ENCODE data around the gene FBXO17.

FBXO17 gene

DNA sequence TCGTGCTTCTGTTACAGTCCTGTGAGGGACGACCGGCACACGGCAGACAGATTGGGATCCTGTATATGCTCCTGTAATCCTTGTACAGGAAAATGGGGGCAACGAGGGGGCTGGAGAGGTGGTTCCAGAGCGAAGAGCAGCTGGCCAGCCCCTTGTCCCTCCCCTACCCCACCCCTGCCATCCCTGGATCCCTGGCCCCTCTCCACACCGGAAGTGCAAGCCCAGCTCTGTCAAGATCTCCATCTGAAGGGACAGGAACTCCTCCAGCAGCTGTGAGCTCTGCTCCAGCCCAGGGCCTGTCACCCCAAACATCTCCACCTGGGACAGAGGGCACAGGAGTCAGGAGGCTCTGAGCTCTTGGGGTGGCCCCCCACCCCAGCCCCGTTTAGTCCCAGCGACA lies 58.0 kb downstream of the FBXO17 start:
- DNase-seq (ENCODE audit: low read depth) = no peak

DNA sequence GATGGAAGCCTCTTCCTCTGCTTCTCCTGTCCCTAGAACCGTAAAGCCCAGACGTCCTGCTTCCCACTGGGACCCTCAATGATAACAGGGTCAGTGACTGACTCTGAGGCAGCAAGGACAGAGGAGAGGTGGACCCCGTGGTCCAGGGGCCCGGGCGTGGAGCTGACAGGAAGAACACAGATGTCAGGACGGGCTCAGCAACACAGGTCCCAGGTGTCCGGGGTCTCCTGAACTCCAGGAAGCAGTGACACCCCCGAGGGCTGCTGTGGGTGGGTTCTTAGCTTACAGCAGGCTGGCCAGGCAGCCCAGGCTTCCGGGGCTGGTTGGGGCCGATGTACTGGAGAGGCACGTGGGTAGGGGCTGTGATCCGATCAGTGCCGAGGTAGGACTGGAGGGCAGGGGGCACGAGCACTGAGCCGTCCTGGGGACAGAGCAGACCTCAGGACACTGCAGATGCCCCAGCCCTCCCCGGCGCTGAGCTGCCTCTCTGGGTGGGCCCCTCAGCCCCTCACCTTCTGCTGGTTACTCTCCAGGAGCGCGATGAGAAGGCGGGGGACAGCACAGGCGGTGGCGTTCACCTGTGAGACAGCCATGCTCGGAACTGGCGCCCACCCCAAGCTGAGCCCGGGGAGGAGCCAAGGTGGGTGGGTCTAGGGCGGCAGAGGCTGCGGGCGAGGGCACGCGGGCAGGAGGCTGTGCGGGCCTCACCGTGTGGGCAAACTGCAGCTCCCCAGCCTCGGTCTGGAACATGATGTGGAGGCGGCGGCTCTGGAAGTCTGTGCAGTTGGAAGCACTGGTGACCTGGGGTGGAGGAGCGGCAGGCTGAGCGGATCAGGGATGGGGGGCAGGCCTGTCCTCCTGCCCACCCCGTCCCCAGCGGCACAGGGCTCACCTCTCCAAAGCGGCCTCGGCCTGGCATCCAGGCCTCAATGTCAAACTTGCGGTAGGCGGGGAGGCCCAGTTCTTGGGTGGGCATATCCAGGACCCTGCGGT lies 59.9 kb downstream of the FBXO17 start:
- no peak for DNase-seq (ENCODE audit: low read depth)

DNA sequence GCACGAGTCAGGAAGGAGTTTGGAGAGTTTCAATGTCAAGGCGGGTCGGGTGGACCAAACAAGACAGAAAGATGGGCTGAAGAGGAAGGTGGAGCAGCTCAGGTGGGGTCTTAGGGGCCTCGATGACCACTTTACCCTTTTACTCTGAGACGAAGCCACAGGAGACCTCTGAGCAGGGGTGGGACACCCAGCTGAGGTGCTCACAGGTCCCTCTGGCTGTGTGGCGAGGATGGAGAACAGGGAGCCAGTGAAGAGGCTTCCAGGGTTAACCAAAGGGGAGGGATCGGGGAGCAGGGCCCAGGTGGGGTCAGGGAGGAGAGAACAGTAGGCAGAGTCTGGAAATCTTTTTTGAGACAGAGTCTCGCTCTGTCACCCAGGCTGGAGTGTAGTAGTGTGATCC lies 61.6 kb downstream of the FBXO17 start:
- DNase-seq (ENCODE audit: low read depth) = no peak

DNA sequence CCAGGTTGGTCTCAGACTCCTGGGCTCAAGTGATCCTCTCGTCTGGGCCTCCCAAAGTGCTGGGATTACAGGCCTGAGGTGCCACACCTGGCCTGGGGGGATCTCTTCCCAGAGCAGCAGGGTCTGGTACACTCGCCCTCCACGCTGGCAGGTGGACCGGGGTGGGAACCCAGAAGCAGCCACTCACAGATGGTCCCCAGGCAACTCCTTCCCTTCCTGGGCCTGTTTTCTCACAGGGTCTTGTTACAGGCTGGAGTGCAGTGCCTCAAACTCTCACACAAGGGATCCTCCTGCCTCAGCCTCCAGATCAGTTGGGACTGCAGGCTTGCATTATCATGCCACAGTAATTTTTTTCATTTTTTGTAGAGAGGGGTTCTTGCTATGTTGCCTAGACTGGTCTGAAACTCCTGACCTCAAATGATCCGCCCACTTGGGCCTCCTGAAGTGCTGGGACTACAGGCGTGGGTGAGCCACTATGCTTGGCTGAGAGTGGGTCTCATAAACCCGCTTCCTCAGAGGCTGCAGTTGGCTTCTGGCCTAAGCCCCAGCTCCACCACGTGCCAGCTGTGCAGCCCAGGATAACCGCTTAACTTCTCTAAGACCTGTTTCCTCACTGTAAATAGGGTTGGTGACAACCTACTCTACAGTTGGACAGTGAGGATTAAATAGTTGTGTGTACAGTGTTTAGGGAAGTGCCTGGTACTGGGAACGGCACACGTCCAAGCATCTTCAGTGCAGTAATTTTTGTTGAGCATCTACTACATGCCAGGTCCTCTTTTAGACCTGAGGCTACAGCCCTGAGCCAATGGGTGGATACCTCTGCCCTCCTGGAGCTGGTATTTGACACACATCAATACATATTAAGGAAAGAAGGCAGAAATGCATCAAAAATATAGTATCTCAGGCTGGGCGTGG lies 62.7 kb downstream of the FBXO17 start:
- DNase-seq (ENCODE audit: low read depth) = no peak

DNA sequence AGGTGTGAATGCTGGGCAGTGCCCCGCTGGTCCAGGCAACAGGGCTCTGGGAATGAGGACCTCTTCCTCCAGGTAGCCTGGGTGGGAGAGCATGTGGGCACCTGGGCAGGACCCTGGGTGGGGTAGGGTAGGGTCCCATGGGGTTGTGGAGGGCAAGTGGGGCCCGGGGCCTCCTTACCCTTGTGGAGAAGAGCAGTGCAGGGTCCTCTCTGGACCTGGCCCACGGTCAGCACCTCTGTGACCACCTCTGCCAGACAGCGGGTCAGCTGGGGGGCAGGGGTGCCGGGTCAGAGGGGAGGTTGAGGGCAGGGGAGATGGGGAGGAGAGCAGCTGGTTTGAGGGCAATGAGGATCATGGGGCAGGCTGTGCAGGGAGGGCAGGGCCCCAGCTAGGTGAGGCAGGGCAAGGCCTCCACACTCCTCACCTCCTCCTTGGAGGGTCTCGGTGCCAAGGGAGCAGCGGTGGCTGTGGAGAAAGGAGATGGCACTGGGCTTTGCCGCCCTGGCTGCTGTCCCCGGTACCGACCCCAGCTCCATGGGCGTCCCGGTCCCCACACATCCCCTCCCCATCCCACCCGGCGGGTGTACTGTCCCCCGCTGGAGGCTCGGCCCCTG lies 64.0 kb downstream of the FBXO17 start:
- DNase-seq (ENCODE audit: low read depth) = no peak

DNA sequence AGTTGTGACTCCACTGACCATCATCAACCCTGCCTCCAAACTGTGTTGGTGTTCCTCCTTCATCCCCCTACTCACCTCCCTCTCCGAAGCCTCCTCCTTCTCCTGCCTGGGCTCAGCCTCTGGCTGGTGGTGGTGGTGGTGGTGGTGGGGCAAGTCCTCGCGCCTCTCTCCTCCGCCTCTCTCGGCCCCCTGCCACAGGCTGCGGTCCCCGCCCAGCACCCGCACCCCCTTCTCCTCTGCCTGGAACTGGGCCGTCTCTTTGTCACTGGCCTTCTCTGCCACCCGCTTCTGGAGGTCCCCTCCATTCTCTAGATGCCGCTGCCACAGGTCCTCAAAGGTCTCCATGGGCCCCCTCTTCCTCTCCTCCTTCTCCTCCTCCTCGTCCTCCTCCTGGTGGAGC lies 65.1 kb downstream of the FBXO17 start:
- no peak for DNase-seq (ENCODE audit: low read depth)

DNA sequence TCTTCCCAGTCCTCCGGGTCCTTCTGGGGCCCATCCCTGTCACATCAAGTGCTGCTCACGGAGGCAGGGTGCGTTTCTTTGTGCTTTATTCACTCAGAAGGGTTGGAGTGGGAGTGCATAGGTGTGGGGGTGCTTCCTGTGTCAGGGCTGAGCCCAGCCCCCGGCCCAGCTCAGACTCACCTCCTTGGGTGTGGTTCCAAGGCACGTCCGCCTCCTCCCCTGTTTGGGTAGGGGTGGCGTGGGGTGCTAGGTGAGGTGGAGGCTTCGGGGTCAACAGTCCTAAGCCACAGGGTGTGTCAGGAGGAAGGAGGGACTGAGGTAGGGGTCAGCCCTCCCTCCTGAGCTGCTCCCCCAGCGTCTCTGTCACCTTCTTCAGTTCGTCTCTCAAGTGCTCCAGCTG lies 66.6 kb downstream of the FBXO17 start:
- DNase-seq (ENCODE audit: low read depth) = no peak

DNA sequence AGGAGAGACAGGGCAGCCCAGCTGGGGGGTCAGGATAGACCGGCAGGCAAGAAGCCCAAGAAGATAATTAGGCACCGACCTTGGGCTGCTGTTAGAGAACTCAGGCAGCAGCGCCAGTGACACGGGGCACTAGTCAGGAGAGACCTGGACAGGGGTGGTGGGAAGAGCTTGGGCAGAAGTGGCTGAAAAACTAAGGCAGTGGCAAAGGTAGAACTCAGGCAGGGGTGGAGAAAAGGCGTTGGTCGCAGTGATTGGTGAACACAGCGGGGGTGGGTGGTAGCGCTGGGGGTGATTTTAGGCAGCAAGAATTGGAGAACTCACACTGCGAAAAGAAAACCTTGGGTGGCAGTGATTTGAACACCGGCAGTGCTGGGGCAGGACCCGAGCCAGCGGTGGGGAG lies 67.9 kb downstream of the FBXO17 start:
- DNase-seq (ENCODE audit: low read depth) = no peak

DNA sequence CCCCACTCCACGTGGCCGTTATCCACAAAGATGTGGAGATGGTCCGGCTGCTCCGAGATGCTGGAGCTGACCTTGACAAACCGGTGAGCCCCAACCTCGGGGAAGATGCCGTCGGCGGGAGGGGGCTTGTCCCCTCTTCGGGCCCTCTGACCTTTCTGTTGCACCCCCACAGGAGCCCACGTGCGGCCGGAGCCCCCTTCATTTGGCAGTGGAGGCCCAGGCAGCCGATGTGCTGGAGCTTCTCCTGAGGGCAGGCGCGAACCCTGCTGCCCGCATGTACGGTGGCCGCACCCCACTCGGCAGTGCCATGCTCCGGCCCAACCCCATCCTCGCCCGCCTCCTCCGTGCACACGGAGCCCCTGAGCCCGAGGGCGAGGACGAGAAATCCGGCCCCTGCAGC lies 68.3 kb downstream of the FBXO17 start:
- no peak for DNase-seq (ENCODE audit: low read depth)

DNA sequence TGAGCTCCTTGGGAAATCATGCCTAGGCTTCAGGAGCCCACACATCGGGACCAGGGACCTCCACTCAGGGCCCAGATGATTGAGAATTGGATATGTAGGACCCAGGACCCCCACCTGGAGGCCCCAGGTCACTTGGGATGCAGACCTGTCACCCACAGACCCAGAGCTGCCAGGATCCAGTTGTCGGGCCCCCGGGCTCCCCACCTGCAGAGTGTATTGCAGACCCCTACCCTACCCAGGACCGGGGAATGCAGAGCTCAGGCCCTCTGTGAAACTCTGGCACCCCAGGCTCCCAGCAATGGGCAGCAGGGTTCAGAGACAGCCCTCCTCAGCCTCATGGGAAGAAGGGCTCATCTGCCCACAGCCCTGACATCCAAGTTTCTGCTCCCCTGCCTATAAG lies 69.9 kb downstream of the FBXO17 start:
- DNase-seq (ENCODE audit: low read depth) = no peak

DNA sequence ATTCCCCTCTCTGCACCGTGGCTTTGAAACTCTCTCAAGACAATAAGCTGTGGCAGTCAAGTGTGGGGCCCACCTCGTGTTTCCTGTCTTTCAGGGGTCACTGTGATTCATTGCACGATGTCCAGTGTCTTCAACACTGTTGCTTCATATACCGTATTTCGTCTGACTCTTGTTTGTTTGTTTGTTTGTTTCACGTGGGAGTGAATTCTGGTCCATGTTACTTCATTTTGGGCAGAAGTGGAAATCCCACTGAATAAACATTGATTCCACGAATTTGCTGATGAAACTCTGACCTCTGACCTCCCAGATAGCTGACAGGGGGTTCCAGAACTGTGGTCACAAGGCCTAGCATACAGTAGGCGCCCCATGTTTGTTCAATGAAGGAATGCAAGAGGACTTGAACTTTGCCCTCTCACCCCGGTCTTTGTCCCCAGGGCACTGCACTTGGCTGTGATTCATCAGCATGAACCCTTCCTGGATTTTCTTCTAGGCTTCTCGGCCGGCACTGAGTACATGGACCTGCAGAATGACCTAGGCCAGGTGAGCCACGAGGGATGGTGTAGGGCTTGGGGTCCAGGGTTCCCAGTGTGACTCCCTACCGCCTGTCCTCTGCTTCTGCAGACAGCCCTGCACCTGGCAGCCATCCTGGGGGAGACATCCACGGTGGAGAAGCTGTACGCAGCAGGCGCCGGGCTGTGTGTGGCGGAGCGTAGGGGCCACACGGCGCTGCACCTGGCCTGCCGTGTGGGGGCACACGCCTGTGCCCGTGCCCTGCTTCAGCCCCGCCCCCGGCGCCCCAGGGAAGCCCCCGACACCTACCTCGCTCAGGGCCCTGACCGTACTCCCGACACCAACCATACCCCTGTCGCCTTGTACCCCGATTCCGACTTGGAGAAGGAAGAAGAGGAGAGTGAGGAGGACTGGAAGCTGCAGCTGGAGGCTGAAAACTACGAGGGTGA lies 70.7 kb downstream of the FBXO17 start:
- no peak for DNase-seq (ENCODE audit: low read depth)

DNA sequence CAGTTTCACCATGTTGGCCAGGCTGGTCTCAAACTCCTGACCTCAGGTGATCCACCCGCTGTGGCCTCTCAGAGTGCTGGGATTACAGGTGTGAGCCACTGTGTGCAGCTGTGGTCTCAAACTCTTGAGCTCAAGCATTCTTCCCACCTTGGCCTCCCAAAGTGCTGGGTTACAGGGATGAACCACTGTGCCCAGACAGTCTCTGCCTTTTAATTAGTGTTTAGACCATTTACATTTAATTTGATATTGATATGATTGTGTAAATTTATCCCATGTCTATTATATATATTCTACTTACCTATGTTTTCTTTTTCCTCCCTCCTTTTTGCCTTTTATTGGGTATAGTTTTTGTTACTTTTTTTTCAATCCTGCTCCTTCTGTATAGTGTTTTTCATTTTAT lies 73.9 kb downstream of the FBXO17 start:
- DNase-seq (ENCODE audit: low read depth) = no peak

DNA sequence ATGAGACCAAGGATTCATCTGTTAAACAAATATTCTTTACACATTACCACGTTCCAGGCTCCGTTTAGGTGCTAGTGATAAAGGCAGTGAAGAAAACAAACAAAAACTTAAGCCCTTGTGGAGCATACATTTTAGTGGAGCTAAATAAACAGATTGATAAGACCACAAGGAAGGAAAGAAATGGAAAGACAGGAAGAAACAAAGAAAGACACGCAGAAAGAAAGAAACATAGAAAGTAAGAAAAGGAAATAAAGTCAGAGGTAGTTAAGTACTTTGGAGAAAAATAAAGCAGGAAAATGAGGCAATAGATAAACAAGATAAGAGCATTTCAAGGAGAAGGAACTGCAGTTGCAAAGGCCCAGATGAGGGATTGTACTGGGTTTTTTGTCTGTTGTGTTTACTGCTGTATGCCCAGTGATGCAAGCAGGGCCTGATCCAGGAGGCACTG lies 74.8 kb downstream of the FBXO17 start:
- DNase-seq (ENCODE audit: low read depth) = no peak

DNA sequence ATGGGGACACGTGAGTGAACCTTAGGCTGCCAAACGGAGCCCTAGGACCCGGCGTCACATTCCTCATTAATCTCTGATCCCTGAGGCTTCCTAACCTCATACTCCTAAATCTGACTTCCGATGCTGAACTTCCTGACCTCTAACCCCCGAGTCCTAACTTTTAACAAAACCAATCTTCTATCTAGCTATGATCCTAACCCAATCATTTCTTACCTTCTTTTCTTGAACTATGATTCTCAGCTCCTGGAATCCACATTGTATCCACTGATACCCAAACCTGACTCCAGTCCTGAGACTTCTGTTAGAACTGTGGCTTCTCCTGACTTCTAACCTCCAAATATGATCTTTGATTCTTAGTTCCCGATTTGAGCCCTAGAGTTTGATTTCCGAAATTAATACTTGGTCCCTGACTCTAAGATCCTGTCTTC lies 75.3 kb downstream of the FBXO17 start:
- DNase-seq (ENCODE audit: low read depth) = no peak

DNA sequence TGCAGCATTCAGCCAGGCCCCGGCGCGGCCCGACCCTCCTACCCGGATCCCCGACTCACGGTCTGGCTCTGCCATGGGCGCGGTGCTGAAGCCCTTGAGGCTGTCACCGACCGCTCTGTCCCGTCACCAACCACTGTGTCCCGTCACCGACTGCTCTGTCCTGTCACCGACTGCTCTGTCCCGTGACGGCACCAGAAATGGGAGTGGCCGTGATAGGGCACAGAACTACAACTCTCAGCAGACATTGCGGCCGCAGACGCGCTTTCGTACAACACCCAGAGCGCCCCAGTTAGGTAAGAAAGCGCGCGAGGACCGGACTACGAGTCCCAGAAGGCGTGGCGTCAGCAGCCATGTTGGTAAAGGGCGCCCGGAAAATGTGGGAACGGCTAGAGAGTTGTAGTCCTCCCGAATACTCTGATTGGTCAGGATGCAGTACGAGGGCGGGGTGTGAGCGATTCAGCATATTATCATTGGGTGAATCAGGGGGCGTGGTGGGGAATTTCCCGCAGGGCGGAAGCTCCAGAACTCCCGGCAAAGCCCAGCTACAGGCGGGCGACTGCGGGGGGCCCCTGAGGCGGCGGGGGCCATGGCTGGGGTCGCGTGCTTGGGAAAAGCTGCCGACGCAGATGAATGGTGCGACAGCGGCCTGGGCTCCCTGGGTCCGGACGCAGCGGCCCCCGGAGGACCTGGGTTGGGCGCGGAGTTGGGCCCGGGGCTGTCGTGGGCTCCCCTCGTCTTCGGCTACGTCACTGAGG lies 75.9 kb downstream of the FBXO17 start, which contains the start of the genes NFKBIB and SIRT2:
Gene NFKBIB (plus strand): TSS at position 523 of the 755 bp plus-strand sequence. CDS start 64 bp downstream, at position 587.
Gene SIRT2 (minus strand): TSS at position 172 of the 755 bp plus-strand sequence. CDS start 97 bp downstream, at position 75.
- peak; percentile 97 for DNase-seq (ENCODE audit: low read depth)

DNA sequence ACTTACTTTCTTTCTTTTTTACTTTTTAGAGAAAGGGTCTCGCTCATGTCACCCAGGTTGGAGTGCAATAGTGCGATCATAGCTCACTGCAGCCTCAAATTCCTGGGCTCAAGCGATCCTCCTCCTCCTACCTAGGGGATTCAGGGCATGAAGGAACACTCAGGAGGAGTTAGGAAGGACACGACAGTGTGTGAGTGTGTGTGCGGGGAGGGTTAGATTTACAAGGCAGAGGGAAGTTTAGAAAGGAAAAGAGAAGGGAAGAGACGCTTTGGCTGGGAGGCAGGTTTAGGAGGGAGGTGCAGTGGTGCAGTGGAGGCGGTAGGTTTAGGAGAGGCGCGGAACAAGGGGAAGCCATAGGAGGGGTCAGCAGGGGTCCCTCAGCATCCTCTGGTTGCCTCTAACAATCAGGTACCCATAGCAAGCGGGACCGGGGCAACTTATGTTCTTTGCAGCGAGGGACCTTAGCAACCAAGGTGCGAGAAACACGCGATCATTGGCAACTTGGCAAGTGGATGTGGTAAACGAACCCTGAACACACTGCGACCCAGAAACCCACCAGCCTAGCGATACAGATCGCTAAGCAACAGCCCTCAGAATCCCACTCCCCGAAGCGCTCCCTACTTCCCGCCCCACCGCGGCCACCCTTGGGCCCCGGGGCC lies 76.6 kb downstream of the FBXO17 start:
- DNase-seq (ENCODE audit: low read depth) = no peak

DNA sequence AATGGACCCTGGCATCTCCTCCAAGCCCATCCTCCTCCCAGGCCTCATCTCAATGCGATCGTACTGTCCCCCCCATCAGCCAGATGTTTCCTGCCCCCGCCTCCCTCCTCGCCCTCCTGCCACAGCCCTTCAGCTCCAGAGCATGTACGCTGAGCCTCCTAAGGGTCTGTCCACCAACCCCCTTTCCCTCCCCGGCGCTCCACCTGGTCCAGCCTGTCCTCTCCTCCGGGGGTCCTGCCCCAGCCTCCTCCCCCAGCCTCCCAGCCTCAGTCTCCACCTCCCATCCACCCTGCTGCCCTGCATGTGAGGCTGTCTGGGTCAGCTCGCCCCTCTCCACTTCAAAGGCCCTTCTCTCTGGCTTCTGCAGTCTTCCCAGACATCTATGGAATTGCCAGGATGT lies 80.6 kb downstream of the FBXO17 start:
- no peak for DNase-seq (ENCODE audit: low read depth)

DNA sequence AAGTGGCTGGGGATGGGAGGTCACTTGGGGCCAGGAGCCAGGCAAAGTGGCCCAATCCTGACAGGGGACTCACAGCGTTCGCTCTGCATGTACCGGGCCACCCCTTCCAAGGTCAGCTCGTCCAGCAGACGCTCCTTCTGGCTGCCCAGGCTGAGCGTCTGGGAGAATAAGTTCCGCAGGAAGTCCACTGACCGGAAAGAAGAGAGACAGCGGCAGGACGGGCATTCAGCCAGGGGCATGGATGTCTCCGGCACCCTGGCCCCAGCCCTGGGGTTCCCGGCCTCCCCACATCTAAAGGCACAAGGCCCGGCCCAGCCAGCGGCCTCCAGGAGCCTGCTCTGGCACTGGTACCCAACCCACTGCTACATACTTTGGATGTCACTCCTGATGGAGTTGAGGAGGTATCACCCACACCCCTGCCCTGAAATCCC lies 82.2 kb downstream of the FBXO17 start:
- DNase-seq (ENCODE audit: low read depth) = no peak

DNA sequence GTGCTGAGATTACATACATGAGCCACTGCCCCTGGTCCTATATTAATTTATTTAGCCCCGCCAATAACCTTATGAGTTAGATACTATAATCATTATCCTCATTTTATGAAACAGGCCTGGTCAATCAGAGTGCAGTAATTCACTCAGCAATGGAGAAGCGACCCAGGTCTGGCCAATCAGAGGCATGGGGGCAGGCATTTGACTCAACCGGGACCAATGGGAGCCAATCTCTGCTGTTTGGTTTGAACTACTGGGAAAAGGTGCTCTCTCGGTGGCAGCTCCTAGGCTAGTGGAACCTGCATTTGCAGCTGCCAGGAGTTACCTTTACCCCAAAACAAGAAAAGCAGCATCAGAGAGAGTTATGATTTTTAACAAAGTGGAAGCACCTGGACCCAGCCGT lies 82.7 kb downstream of the FBXO17 start:
- no peak for DNase-seq (ENCODE audit: low read depth)

DNA sequence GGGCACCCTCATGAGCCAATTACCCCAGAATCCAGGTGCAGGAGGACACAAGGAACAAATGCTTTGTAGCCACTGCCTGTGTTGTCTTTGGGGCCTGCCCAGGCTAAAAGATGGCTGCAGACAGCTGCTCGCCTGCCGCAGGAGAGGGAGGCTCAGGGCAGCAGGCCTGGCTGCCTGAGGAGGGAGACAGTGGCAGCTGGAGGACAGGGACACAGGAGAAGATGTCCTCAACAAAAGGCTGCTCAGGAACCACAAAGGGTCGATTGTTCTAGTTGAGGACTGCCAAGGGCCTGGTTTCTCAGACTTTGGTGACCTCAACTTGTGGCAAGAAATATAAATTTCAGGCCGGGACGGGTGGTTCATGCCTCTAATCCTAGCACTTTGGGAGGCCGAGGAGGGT lies 83.8 kb downstream of the FBXO17 start:
- no peak for DNase-seq (ENCODE audit: low read depth)

Measured in stimulated activated CD8-positive, alpha-beta memory T cell treated with anti-CD3 and anti-CD28 coated beads, Interleukin-15, amount 100 ng/mL, for 1 hour (primary cell).